Stomach smooth muscle (tissue), 2 donors: ENCODE results near the gene GZMM.

Experiments
- H3K27ac ChIP-seq: one replicate; pipeline ENCODE4 v1.7.0; 2013; ENCODE audit warnings: mild to moderate bottlenecking, low read length, inconsistent platforms
- H3K27me3 ChIP-seq, 2 donors: one replicate each; pipeline ENCODE4 v1.7.0; 2013; ENCODE audit warnings: low read length in 2 of 2; ENCODE audit not compliant: insufficient read depth in 2 of 2, control insufficient read depth in 1 of 2
- H3K36me3 ChIP-seq, 2 donors: one replicate each; pipeline ENCODE4 v1.7.0; 2013; ENCODE audit warnings: low read length in 2 of 2; ENCODE audit not compliant: control insufficient read depth in 2 of 2, insufficient read depth in 2 of 2
- H3K4me1 ChIP-seq: one replicate; pipeline ENCODE4 v1.7.0; 2013; ENCODE audit warnings: low read length; ENCODE audit not compliant: control insufficient read depth, insufficient read depth
- H3K4me3 ChIP-seq, 2 donors: one replicate each; pipeline ENCODE4 v1.7.0; 2013; ENCODE audit warnings: low read length in 2 of 2
- H3K9ac ChIP-seq, 2 donors: one replicate each; pipeline ENCODE4 v1.7.0; 2013; ENCODE audit warnings: low read length in 2 of 2, mild to moderate bottlenecking in 1 of 2
- H3K9me3 ChIP-seq, 2 donors: one replicate each; pipeline ENCODE4 v1.7.0; 2013; ENCODE audit warnings: low read length in 2 of 2; ENCODE audit not compliant: control insufficient read depth in 2 of 2
- donor health status: healthy.
- donor health status: Pancreatic carcinoma.

The GZMM gene

GRCh38 chr19:577439-578392 lies 33.9 kb downstream of the GZMM start:
- H3K4me3 ChIP-seq: no peak overlapping the region
- peaks cover 9 to 11% of the 10 kb centered on the region in 2 donors for H3K36me3 ChIP-seq
- no peak overlapping the region for H3K9ac ChIP-seq
- H3K27me3 ChIP-seq: no peaks in the 10 kb centered on the region
- H3K4me1 ChIP-seq: peaks cover 35% of the 10 kb centered on the region
- no peak overlapping the region for H3K27ac ChIP-seq
- H3K9me3 ChIP-seq: no peaks in the 10 kb centered on the region

- Histone ChIP-seq H3K27ac (no peak overlapping the region), H3K27me3 (no peaks in the 10 kb centered on the region), H3K9ac (no peak overlapping the region), H3K4me1 (peaks cover 26% of the 10 kb centered on the region), H3K9me3 (no peaks in the 10 kb centered on the region), H3K4me3 (no peak overlapping the region), H3K36me3 (peaks cover 9 to 16% of the 10 kb centered on the region in 2 donors)
Observed at GRCh38 chr19:579111-579841, 35.4 kb downstream of the GZMM start.

DNA sequence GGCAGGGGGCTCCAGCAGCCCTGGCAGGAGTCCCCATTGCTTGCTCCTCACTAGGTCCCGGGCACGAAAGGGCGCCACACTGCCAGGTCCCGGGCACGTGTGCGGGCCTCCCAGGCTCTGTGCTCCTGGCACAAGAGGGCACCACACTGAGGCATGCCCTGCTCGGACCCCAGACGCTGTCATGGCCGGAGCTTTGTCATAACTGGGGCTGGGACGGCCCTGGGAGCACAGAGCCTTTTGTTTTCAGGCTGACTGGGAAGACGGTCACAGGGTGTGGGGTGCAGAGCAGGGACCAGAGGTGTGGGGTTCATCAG lies 35.9 kb downstream of the GZMM start:
- H3K9ac ChIP-seq: no peak overlapping the region
- H3K36me3 ChIP-seq: peaks cover 9 to 16% of the 10 kb centered on the region in 2 donors
- no peak overlapping the region for H3K4me3 ChIP-seq
- H3K4me1 ChIP-seq: peaks cover 21% of the 10 kb centered on the region
- no peaks in the 10 kb centered on the region for H3K9me3 ChIP-seq
- no peak overlapping the region for H3K27ac ChIP-seq
- H3K27me3 ChIP-seq: peaks cover 0 to 4% of the 10 kb centered on the region in 2 donors

GRCh38 chr19:580274-580835 lies 36.5 kb downstream of the GZMM start:
- Histone ChIP-seq H3K4me1 (peaks cover 16% of the 10 kb centered on the region), H3K9me3 (no peaks in the 10 kb centered on the region), H3K36me3 (peaks cover 9 to 16% of the 10 kb centered on the region in 2 donors), H3K9ac (no peak overlapping the region), H3K27ac (no peak overlapping the region), H3K27me3 (peaks cover 0 to 4% of the 10 kb centered on the region in 2 donors), H3K4me3 (no peak overlapping the region)

GRCh38 chr19:581399-582111 lies 37.7 kb downstream of the GZMM start:
- H3K4me1 ChIP-seq: peaks cover 6% of the 10 kb centered on the region
- peaks cover 9 to 16% of the 10 kb centered on the region in 2 donors for H3K36me3 ChIP-seq
- no peaks in the 10 kb centered on the region for H3K9me3 ChIP-seq

GRCh38 chr19:582497-583197 lies 38.8 kb downstream of the GZMM start:
- Histone ChIP-seq H3K9ac (no peak overlapping the region), H3K4me1 (no peaks in the 10 kb centered on the region), H3K27ac (no peak overlapping the region), H3K9me3 (no peaks in the 10 kb centered on the region), H3K36me3 (peaks cover 9 to 16% of the 10 kb centered on the region in 2 donors), H3K4me3 (no peak overlapping the region), H3K27me3 (peaks cover 0 to 8% of the 10 kb centered on the region in 2 donors)

More at GRCh38 chr19:581399-582111, 37.7 kb downstream of the GZMM start:
- Histone ChIP-seq H3K27me3 (peaks cover 0 to 8% of the 10 kb centered on the region in 2 donors), H3K4me3 (no peak overlapping the region), H3K9ac (no peak overlapping the region), H3K27ac (no peak overlapping the region)

- H3K27ac ChIP-seq: no peak overlapping the region
- H3K4me3 ChIP-seq: no peak overlapping the region
- H3K4me1 ChIP-seq: peaks cover 3% of the 10 kb centered on the region
- no peak overlapping the region for H3K9ac ChIP-seq
- H3K36me3 ChIP-seq: peaks cover 9 to 16% of the 10 kb centered on the region in 2 donors
- peaks cover 3 to 12% of the 10 kb centered on the region in 2 donors for H3K27me3 ChIP-seq
- H3K9me3 ChIP-seq: no peaks in the 10 kb centered on the region
Observed at GRCh38 chr19:583198-583967, 39.5 kb downstream of the GZMM start.

- H3K4me3 ChIP-seq: no peak overlapping the region
- H3K9me3 ChIP-seq: no peaks in the 10 kb centered on the region
- no peak overlapping the region for H3K9ac ChIP-seq
- H3K4me1 ChIP-seq: peaks cover 7% of the 10 kb centered on the region
- peaks cover 7 to 16% of the 10 kb centered on the region in 2 donors for H3K27me3 ChIP-seq
- H3K27ac ChIP-seq: no peak overlapping the region
- peaks cover 9 to 16% of the 10 kb centered on the region in 2 donors for H3K36me3 ChIP-seq
Observed at GRCh38 chr19:583968-584239, 40.1 kb downstream of the GZMM start.

GRCh38 chr19:584240-585001 lies 40.6 kb downstream of the GZMM start:
- no peak overlapping the region for H3K27ac ChIP-seq
- peaks cover 11 to 21% of the 10 kb centered on the region in 2 donors for H3K27me3 ChIP-seq
- H3K9ac ChIP-seq: no peak overlapping the region

More at GRCh38 chr19:584240-585001, 40.6 kb downstream of the GZMM start:
- Histone ChIP-seq H3K4me3 (no peak overlapping the region), H3K9me3 (no peaks in the 10 kb centered on the region), H3K4me1 (peaks cover 12% of the 10 kb centered on the region), H3K36me3 (peaks cover 9 to 16% of the 10 kb centered on the region in 2 donors)
